ENCODE data around the gene CEMIP. TPM values are rescaled to one million over a fixed set of nuclear protein-coding genes. Genes with fewer than 3 reads are reported as not detected.

CEMIP gene
- total and polyA plus RNA-seq, 2 of the 4 experiments (the other 2 are of a cell fraction) = 63.8 to 78.0 TPM

DNA sequence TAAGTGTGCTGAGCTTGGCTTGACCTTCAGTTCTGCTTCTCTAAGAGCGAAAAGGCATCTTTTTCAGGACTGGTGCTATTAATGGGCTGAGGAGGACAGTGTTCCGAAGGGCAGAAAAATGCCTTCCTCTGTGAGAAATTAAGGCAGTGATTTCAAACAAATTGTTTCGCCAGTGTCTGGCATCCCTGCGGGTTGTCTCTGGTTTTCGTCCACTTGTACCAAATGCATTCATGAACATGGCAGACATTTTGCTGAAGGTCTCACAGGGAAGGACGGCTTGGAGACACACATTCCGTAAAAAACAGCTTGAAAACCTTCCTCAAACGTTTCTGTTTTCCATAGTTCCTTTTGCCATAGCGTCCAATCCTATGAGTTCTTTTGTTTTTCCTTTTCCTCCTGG, 57.1 kb downstream of the CEMIP start:
- WGBS, 2 experiments (ENCODE audit: extremely low coverage in 2 of 2, insufficient read length in 1 of 2) = 72% methylated on average over 6 of the region's 9 CpGs; no CpG with 5 or more reads in 1 of the 2 experiments
- Histone ChIP-seq H3K9ac (ENCODE audit: low read depth, low read length) (no peak overlapping the region), H3K27me3 (ENCODE audit: control insufficient read depth, insufficient read depth, low read length) (no peaks in the 10 kb centered on the region), H3K9me3 (ENCODE audit: control insufficient read depth, insufficient read depth, low read length) (no peaks in the 10 kb centered on the region), H3K23ac (ENCODE audit: low read depth, low read length) (no peak overlapping the region), H2BK20ac (ENCODE audit: low read depth, low read length) (no peak overlapping the region), H2AFZ (replicated peaks; ENCODE audit: low read length, poor library complexity) (no peak overlapping the region), H3K4me3 (ENCODE audit: insufficient read depth, low read depth, low read length) (no peak overlapping the region), H2BK15ac (ENCODE audit: low read depth, low read length) (no peak overlapping the region), H2AK5ac (ENCODE audit: low read depth, low read length) (no peak overlapping the region), H3K56ac (ENCODE audit: extremely low read depth, insufficient read depth, low read length) (no peak overlapping the region), H4K5ac (ENCODE audit: low read depth, low read length) (no peak overlapping the region), H3K79me1 (ENCODE audit: low read depth in 1 of 2, low read length in 2 of 2) (peaks cover 5 to 40% of the 10 kb centered on the region in 2 experiments; a peak in 3 of 4 replicates), H3K9me1 (ENCODE audit: insufficient read depth, low read length) (peaks cover 3% of the 10 kb centered on the region; the same call in 1 of the 2 replicates), H2AK9ac (replicated peaks; ENCODE audit: low read depth, low read length, poor library complexity) (no peak overlapping the region), H3K4me2 (ENCODE audit: low read depth, low read length) (no peak overlapping the region), H3K27ac (ENCODE audit: insufficient read depth, low read length) (no peak overlapping the region), H4K91ac (ENCODE audit: insufficient read depth, low read depth, low read length) (no peak overlapping the region), H2BK120ac (ENCODE audit: low read depth, low read length) (no peak overlapping the region), H3K18ac (ENCODE audit: low read depth, low read length) (no peak overlapping the region), H3K4me1 (ENCODE audit: control insufficient read depth, insufficient read depth, low read length) (peaks cover 7% of the 10 kb centered on the region; the same call in 1 of the 2 replicates), H3K14ac (replicated peaks; ENCODE audit: low read depth, low read length) (no peak overlapping the region), H4K20me1 (ENCODE audit: insufficient read depth, low read length) (peaks cover 97% of the 10 kb centered on the region), H3K4ac (ENCODE audit: low read depth, low read length) (no peak overlapping the region), H3K36me3 (ENCODE audit: control insufficient read depth, insufficient read depth, low read length) (peaks cover 62% of the 10 kb centered on the region), H4K8ac (ENCODE audit: low read depth in 2 of 2, low read length in 2 of 2) (no peak overlapping the region), H2BK5ac (ENCODE audit: low read depth, low read length, poor library complexity, severe bottlenecking) (no peak overlapping the region)
- DNase-seq (no peak), ATAC-seq (ENCODE audit: low read depth) (no peak)
- BruUV-seq (replicated peaks) = no TSS peak
- dilution Hi-C loops (cut with HindIII; ENCODE audit: low sequenced_read_pairs, unreplicated experiment) = no loop called here
- intact Hi-C loops (cut with micrococcal nuclease) = no loop called here
- ChIA-PET POLR2A (ENCODE audit: unreplicated experiment) (no interaction called here), CTCF (no interaction called here)
- in situ Hi-C loops (cut with MboI; ENCODE audit: low sequenced_read_pairs) = no loop called here
- TF ChIP-seq NFE2L2 (IDR thresholded peaks at IDR 0.05; ENCODE audit: low read depth, low read length) (no peak), BHLHE40 (IDR thresholded peaks at IDR 0.05; ENCODE audit: low read depth, low read length) (no peak), SMC3 (IDR thresholded peaks at IDR 0.05; ENCODE audit: low read depth, low read length) (no peak), MAZ (IDR thresholded peaks at IDR 0.05; ENCODE audit: borderline replicate concordance, low read depth, low read length) (no peak), RAD21 (IDR thresholded peaks at IDR 0.05; ENCODE audit: low read length) (no peak), CHD1 (IDR thresholded peaks at IDR 0.05; ENCODE audit: low read depth, low read length) (no peak), CEBPB (IDR thresholded peaks at IDR 0.05; ENCODE audit: low read depth, low read length) (no peak), MAFK (IDR thresholded peaks at IDR 0.05; ENCODE audit: low read depth, low read length) (no peak)
- TF ChIP-seq, protein P1, sequence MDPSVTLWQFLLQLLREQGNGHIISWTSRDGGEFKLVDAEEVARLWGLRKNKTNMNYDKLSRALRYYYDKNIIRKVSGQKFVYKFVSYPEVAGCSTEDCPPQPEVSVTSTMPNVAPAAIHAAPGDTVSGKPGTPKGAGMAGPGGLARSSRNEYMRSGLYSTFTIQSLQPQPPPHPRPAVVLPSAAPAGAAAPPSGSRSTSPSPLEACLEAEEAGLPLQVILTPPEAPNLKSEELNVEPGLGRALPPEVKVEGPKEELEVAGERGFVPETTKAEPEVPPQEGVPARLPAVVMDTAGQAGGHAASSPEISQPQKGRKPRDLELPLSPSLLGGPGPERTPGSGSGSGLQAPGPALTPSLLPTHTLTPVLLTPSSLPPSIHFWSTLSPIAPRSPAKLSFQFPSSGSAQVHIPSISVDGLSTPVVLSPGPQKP (IDR thresholded peaks at IDR 0.05; ENCODE audit: borderline replicate concordance, low read depth, low read length) = no peak

Measured in IMR-90 (cell line).